HG02678 (cell line): ENCODE measurements around the gene MBTPS1.

Experiments
- ATAC-seq: cut with Tn5 transposase; IDR thresholded peaks from one replicate; pipeline ENCODE4 v1.9.1; 2021; ENCODE audit warnings: mild to moderate bottlenecking, moderate library complexity; ENCODE audit not compliant: unreplicated experiment

MBTPS1 gene

DNA sequence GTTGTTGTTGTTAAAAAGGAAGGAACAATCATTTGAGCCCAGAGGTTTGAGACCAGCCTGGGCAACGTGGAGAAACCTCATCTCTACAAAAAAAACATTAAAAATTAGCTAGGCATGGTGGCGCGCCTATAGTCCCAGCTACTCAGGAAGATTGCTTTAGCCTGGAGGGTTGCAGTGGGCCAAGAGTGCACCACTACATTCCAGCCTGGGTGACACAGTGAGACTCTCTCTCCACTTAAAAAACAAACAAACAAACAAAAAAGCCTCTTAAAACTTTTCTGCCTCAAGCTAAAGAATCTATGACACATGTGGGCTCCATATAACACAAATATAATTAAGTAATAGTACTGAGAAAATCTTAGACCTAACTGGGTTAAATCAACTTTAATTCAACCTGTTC lies 12.5 kb downstream of the MBTPS1 start:
- no peak for ATAC-seq

DNA sequence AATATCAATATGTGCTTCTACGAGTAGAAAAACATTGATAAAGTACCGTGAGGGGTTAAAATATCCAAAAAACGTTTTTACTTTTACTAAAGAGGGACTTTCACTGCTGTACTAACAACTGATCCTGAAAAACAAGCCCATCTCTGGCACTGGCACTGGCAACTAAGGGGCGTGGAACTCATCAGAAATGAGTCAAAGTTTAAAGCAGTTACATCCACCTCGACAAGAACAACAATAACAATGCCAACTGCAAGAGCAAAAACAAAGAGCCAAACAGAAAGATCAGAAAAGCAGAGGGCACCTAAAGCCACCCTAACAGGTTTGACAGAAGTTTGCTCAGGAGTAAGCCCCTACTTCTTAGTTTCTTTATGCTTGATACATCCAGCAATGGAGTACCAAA lies 13.1 kb downstream of the MBTPS1 start:
- ATAC-seq, result no peak

- ATAC-seq, result no peak
Measured at GRCh38 chr16:84098939-84099338, 17.8 kb downstream of the MBTPS1 start.

DNA sequence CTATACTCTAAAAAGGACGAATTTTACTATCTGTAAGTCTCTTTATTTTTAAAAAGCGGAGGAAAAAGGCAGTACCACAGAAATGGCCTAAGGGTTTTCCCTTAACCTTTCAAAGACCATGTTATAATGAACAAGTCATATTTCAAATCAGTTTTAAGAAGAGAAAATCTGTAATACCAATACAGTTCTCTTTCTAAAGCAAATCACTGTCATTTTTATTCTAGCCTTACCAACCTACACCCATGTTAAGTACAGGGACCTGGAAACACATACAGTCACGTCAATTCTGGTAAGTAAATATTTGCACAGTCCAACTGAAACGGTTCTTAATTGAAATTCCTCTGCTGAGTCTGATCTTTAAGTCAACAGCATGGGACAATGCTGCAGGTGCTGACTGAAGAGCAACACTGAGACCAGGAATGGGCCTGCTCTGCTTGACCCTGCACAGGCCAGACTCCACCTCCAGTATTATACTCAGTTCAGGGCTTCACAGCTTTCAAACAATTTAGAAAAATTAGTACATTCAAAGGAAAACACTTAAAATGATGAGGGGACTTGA lies 20.2 kb downstream of the MBTPS1 start:
- no peak for ATAC-seq

DNA sequence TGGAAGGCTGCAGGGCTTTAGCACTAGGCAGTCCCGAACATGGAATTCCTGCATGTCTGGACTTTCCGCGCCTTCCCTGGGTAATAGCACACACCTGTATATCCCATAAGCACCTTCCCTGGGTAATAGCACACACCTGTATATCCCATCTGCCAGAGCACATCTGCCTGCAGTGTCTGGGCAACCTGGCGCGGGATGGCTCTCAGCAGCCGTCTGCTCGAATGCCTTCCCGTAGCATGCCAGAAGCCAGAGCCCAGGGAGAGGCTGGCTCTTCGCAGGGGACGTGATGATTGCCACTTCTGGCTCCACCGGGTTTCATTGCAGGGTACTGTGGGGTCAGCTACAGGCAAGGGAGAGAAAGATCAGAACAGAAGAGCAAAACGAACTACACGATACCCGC lies 21.3 kb downstream of the MBTPS1 start:
- ATAC-seq, result no peak

- ATAC-seq, result no peak
Measured at GRCh38 chr16:84093879-84094270, 22.9 kb downstream of the MBTPS1 start.

DNA sequence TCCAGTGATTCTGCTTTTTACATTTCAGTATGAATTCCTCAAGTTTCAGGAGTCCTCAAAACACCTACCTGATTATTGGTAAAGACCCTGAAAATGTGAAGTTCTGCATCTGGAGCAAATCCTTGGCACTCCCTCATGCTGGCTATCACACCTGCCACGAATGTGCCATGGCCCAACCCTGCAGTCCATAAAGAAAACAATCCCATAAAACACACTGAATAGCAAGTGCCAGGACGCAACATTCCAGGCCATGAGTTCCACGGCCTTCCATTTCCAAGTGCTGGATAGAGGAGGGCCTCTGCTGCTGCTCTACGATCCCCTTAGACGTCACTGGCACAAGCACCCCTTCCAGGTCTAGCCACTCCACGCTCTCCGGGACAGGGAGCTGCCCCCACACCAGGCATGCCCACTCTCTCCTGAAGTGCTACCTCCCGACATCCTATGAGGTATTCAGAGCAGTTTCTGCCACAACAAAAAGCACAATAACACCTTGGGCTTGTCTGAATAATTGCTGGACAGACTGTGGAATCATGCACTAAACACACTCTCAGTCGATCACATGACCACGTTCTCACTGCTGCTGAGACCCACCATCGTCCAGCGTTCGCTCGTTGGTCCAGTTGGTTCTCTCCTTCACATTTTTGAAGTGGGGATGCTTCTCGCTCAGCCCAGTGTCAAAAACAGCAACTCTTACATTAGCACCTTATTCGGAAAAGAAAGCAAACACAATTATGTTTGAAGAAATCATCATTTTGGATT lies 23.4 kb downstream of the MBTPS1 start:
- no peak for ATAC-seq

- ATAC-seq, result no peak
Measured at GRCh38 chr16:84091460-84091859, 25.3 kb downstream of the MBTPS1 start.

GRCh38 chr16:84090211-84090610 lies 26.5 kb downstream of the MBTPS1 start:
- ATAC-seq, result no peak

GRCh38 chr16:84088695-84089395 lies 27.9 kb downstream of the MBTPS1 start:
- ATAC-seq, result peak; percentile 86

GRCh38 chr16:84087466-84088151 lies 29.1 kb downstream of the MBTPS1 start:
- no peak for ATAC-seq

GRCh38 chr16:84087001-84087400 lies 29.7 kb downstream of the MBTPS1 start:
- ATAC-seq, result no peak

- no peak for ATAC-seq
Measured at GRCh38 chr16:84086341-84086740, 30.4 kb downstream of the MBTPS1 start.

GRCh38 chr16:84085773-84086172 lies 31.0 kb downstream of the MBTPS1 start:
- no peak for ATAC-seq

DNA sequence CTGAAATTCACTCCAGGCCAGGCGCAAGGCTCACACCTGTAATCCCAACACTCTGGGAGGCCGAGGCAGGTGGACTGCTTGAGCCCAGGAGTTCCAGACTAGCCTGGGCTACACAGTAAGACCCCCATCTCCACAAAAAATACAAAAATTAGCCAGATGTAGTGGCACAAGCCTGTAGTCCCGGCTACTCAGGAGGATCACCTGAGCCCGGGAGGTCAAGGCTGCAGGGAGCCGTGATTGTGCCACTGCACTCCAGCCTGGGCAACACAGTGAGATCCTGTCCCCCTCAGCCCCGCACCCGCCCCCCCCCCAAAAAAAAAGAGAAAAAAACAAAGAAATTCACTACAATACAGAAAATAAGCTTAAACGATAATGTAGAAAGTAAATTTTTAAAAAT lies 31.5 kb downstream of the MBTPS1 start:
- no peak for ATAC-seq

GRCh38 chr16:84084570-84085270 lies 32.0 kb downstream of the MBTPS1 start:
- ATAC-seq, result no peak

DNA sequence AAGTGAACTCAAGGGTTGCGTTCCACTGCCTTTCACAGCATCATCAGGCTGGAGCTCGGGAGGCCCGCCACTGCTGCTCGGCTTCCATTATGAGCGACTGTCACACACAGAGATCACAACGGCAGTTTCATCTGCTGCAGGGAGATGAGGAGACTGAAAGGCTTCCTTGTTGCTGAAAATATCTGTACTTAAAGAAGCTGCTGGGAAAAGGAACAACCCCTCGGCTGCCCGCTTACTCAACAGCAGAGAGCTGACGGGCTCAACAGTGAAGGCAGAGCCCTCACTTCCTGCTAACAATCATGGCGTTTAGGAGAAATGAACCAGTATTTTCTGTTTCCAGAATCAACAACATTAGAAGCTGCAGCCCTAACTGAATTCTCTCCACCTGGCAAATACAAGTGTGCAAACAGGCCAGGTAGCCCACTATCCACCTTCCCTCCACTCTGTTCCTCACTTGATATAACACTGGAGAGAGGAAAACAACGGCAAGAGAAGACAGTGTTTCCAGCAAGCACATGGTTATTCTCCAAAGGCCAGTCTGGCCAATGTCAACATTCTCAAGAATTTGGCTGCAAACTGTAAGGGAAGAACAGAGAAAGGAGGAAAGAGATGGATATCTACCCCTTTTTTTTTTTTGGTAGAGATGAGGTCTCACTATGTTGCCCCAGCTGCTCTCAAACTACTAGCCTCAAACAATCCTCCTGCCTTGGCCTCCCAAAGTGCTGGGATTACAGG lies 33.7 kb downstream of the MBTPS1 start:
- no peak for ATAC-seq

DNA sequence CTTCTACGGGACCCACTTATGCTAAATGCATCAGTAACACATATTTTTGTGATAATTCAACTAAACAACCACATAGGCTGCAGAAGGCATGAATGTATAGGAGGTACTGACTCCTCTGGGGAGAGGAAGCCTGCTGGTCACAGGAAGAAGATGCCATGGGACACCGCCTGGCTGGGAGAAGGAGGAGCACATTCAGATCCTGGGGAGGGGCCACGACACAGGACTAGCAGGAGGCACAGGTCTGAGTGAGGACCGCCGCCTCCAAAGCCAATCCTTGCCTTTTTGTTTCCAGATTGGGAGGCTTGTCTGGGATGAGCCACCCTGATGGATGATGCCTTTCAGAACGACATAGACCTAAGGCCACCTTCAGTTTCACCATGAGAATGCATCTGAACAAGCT lies 34.6 kb downstream of the MBTPS1 start:
- no peak for ATAC-seq

- no peak for ATAC-seq
Measured at GRCh38 chr16:84081446-84081989, 35.2 kb downstream of the MBTPS1 start.

DNA sequence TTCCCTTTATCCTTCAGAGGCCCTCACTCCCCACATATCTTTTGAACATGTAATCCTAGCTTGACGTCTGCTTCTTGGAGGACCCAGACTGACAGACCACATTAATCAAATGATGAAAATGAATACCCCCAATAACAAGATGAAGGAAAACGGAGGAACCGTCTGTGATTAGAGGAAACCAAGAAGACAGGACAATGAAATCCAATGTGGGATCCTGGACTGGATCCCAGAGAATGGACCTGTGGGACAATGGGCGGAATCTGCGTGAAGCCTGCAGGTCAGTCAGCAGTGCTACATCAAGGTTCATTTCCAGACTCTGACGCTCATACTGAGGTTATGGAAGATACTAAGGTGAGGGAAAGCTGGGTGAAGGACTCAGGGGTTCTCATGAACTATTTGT lies 35.9 kb downstream of the MBTPS1 start:
- no peak for ATAC-seq
